Heart right ventricle (tissue), 16 donors: ENCODE data around the gene RAB27B. TPM values are rescaled to one million over a fixed set of nuclear protein-coding genes. Genes with fewer than 3 reads are reported as not detected.

Source experiments
- ATAC-seq, 8 donors: fragments of 200-7000 bp; cut with Tn5 transposase; one replicate each; pipeline ENCODE4 v1.9.1; 2020; ENCODE audit warnings: mild to moderate bottlenecking in 8 of 8, moderate library complexity in 8 of 8, moderate number of reproducible peaks in 1 of 8
- DNase-seq, 2 donors: peaks; one replicate each; pipeline ENCODE4 v3.0.0-alpha.2; 2020
- H3K27ac ChIP-seq, 10 donors: fragments of 200-600 bp; sonication (generic) in 2 of 10; one replicate each; pipeline versions ENCODE4 v1.5.0 to v1.8.0; 2020 to 2022; ENCODE audit warnings: mild to moderate bottlenecking in 3 of 10
- H3K27me3 ChIP-seq, 7 donors: fragments of 200-600 bp; one replicate each; pipeline ENCODE4 v1.8.0; 2021 to 2022; ENCODE audit warnings: mild to moderate bottlenecking in 2 of 7
- H3K36me3 ChIP-seq, 9 donors: fragments of 200-600 bp; sonication (generic) in 1 of 9; one replicate each; pipeline versions ENCODE4 v1.5.0 to v1.8.0; 2020 to 2022; ENCODE audit warnings: mild to moderate bottlenecking in 2 of 9
- H3K4me1 ChIP-seq, 9 donors: fragments of 200-600 bp; sonication (generic) in 1 of 9; one replicate each; pipeline versions ENCODE4 v1.5.0 to v1.8.0; 2020 to 2022; ENCODE audit warnings: mild to moderate bottlenecking in 4 of 9
- H3K4me3 ChIP-seq, 10 donors: fragments of 200-600 bp; sonication (generic) in 2 of 10; one replicate each; pipeline versions ENCODE4 v1.5.0 to v1.8.0; 2020 to 2022; ENCODE audit warnings: mild to moderate bottlenecking in 7 of 10, moderate library complexity in 2 of 10
- H3K9me3 ChIP-seq, 11 donors: fragments of 200-600 bp in 10 of 11; sonication (generic) in 2 of 11; one replicate each; pipeline versions ENCODE4 v1.5.0 to v1.8.0; 2013 to 2022; ENCODE audit warnings: mild to moderate bottlenecking in 2 of 11, control low read depth in 1 of 11, moderate library complexity in 1 of 11
- CTCF ChIP-seq, 9 donors: fragments of 200-600 bp; sonication (generic) in 2 of 9; IDR thresholded peaks; one replicate each; pipeline versions ENCODE4 v1.5.0 to v1.8.0; 2021 to 2022; ENCODE audit warnings: antibody characterized with exemption in 9 of 9, mild to moderate bottlenecking in 5 of 9, moderate library complexity in 1 of 9
- WGBS, 2 donors: extraction: QIAGEN DNeasy Blood & Tissue Kit; methylation state at CpG; one replicate each; pipeline ENCODE4 v1.1.7; 2013; ENCODE audit warnings: inconsistent platforms in 1 of 2; 5-methylcytosine and 5-hydroxymethylcytosine counted together
- intact Hi-C, 10 donors: fragments of 100-400 bp; cut with DNase I; formaldehyde crosslinking; loops; one replicate each; pipeline versions ENCODE4 v1.11.1 to v1.14.2; 2022
- polyA plus RNA-seq, 2 donors: library from polyadenylated mRNA; stranded (reverse); fragments of 200-250 nt; gene quantifications; one replicate each; pipeline ENCODE4 v1.2.3, GENCODE V29; 2013
- total RNA-seq, 10 donors: library from RNA; stranded (reverse); fragmentation: NEBNext Ultra II Directional in 3 of 10; extraction: Animal tissue kit (Norgen Biotek cat#: 25700) in 3 of 10; gene quantifications; one replicate each; pipeline versions ENCODE4 v1.2.1 to v1.2.4, GENCODE V29; 2021 to 2023
- donor health status: Arrhythmogenic right ventricular cardiomyopathy.
- donor health status: ischemic (EF 13 %, LVEDD 7.1; RV severe dilation, severe dysfunction).
- donor health status: healthy with polysubstance abuse.
- donor health status: DM: no; HTN: yes; CAD: no.
- donor health status: DM: no; HTN: no; CAD: no.
- donor health status: ischemic (EF 25% LVEDD 6.9; RV normal size, moderate dysfunction).
- donor health status: ischemic (EF 25% LVEDD 5.7; RV mildly dilated, moderate dysfunction).
- donor health status: healthy.
- donor health status: DM: yes; HTN: yes; CAD: no.
- donor health status: Ischemic cardiomyopathy.
- donor health status: ischemic (EF 35%, LVEDD 5.7; RV mildly dilated, moderate dysfunction).
- donor health status: nonischemic (EF 11% LVEDD 7.7; RV severe dilation, severe dysfunction).
- donor health status: DM: yes; HTN: yes; CAD: no.
- donor health status: PGD.
- donor health status: ischemic (EF 29% LVEDD 5.4; RV normal size, mild dysfunction).
- donor health status: nonischemic (EF 23%, LVEDD 6.1; RV moderate dilation, normal function).

RAB27B gene
- total and polyA plus RNA-seq, 12 donors = 0.02 to 0.86 (median 0.07) TPM; not detected in 2

GRCh38 chr18:54900290-54900689 lies 72.0 kb downstream of the RAB27B start:
- DNase-seq = no peak
- H3K9me3 ChIP-seq = no peaks in the 10 kb centered on the region
- H3K4me3 ChIP-seq = no peak overlapping the region
- no peaks in the 10 kb centered on the region for H3K27me3 ChIP-seq
- peaks cover 0 to 11% (median 0%) of the 10 kb centered on the region in 9 donors for H3K36me3 ChIP-seq
- WGBS, 2 donors = 93 to 96% methylated on average over 2 of the region's 2 CpGs
- intact Hi-C loops = no loop called here
- H3K4me1 ChIP-seq = no peaks in the 10 kb centered on the region
- ATAC-seq = no peak
- no peak overlapping the region for H3K27ac ChIP-seq
- no peak for TF ChIP-seq CTCF (IDR thresholded peaks at IDR 0.05)

GRCh38 chr18:54904581-54904980 lies 76.3 kb downstream of the RAB27B start:
- no peak for TF ChIP-seq CTCF (IDR thresholded peaks at IDR 0.05)
- no peak for ATAC-seq
- no peaks in the 10 kb centered on the region for H3K9me3 ChIP-seq
- H3K4me1 ChIP-seq = no peaks in the 10 kb centered on the region
- H3K27ac ChIP-seq = no peak overlapping the region
- DNase-seq = no peak
- WGBS, 2 donors = 92 to 95% methylated on average over 2 of the region's 2 CpGs
- H3K36me3 ChIP-seq = peaks cover 0 to 11% (median 0%) of the 10 kb centered on the region in 9 donors
- intact Hi-C loops = no loop called here
- H3K4me3 ChIP-seq = no peak overlapping the region
- no peaks in the 10 kb centered on the region for H3K27me3 ChIP-seq

GRCh38 chr18:54905629-54906028 lies 77.4 kb downstream of the RAB27B start:
- TF ChIP-seq CTCF (IDR thresholded peaks at IDR 0.05) = no peak
- no peak for ATAC-seq
- WGBS, 2 donors = 96 to 97% methylated on average over 5 of the region's 5 CpGs

GRCh38 chr18:54906331-54907185 lies 78.3 kb downstream of the RAB27B start:
- H3K36me3 ChIP-seq = peaks cover 0 to 11% (median 0%) of the 10 kb centered on the region in 9 donors
- DNase-seq (no peak), ATAC-seq (no peak)
- no peak overlapping the region for H3K27ac ChIP-seq
- intact Hi-C loops = no loop called here
- no peaks in the 10 kb centered on the region for H3K4me1 ChIP-seq
- 59 to 62% methylated on average over 6 of the region's 6 CpGs for WGBS, 2 donors
- no peaks in the 10 kb centered on the region for H3K9me3 ChIP-seq
- H3K27me3 ChIP-seq = no peaks in the 10 kb centered on the region
- H3K4me3 ChIP-seq = no peak overlapping the region
- TF ChIP-seq CTCF (IDR thresholded peaks at IDR 0.05) = no peak

More at GRCh38 chr18:54905629-54906028, 77.4 kb downstream of the RAB27B start:
- no peak for DNase-seq
- Histone ChIP-seq H3K4me1 (no peaks in the 10 kb centered on the region), H3K27me3 (no peaks in the 10 kb centered on the region), H3K36me3 (peaks cover 0 to 11% (median 0%) of the 10 kb centered on the region in 9 donors), H3K4me3 (no peak overlapping the region), H3K27ac (no peak overlapping the region), H3K9me3 (no peaks in the 10 kb centered on the region)
- intact Hi-C loops = no loop called here
